ENCODE measurements around the gene MASP1.

DNA sequence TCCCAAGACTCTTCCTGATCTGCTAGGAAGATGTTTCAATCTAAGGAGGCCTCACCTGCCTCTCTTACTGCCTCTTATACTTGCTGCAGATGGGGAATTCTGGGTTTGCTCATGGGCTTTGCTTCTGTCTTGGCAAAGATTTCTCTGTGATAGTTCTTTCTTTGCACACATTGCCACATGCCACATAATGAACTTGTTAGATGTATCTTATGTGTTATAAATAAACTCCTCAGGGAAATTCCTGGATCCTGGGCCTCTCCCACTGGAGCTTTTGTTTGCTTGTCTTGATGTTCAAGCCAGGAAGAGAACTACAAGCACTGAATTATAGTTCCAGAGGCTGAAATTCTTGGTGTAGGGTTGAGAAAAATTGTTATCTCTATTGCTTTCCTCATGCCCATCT is 82.0 kb downstream of the MASP1 start:
- TF ChIP-seq, protein P1, sequence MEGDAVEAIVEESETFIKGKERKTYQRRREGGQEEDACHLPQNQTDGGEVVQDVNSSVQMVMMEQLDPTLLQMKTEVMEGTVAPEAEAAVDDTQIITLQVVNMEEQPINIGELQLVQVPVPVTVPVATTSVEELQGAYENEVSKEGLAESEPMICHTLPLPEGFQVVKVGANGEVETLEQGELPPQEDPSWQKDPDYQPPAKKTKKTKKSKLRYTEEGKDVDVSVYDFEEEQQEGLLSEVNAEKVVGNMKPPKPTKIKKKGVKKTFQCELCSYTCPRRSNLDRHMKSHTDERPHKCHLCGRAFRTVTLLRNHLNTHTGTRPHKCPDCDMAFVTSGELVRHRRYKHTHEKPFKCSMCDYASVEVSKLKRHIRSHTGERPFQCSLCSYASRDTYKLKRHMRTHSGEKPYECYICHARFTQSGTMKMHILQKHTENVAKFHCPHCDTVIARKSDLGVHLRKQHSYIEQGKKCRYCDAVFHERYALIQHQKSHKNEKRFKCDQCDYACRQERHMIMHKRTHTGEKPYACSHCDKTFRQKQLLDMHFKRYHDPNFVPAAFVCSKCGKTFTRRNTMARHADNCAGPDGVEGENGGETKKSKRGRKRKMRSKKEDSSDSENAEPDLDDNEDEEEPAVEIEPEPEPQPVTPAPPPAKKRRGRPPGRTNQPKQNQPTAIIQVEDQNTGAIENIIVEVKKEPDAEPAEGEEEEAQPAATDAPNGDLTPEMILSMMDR (conservative IDR thresholded peaks at IDR 0.05; ENCODE audit: low read depth in 2 of 2): no peak
- TF ChIP-seq POLR2AphosphoS5 (IDR thresholded peaks at IDR 0.05; ENCODE audit: low read depth) (no peak), EZH2phosphoT487 (IDR thresholded peaks at IDR 0.05; ENCODE audit: unreplicated experiment) (no peak), EZH2 (IDR thresholded peaks at IDR 0.05; ENCODE audit: low read depth, unreplicated experiment) (no peak)
- TF ChIP-seq, protein P2, sequence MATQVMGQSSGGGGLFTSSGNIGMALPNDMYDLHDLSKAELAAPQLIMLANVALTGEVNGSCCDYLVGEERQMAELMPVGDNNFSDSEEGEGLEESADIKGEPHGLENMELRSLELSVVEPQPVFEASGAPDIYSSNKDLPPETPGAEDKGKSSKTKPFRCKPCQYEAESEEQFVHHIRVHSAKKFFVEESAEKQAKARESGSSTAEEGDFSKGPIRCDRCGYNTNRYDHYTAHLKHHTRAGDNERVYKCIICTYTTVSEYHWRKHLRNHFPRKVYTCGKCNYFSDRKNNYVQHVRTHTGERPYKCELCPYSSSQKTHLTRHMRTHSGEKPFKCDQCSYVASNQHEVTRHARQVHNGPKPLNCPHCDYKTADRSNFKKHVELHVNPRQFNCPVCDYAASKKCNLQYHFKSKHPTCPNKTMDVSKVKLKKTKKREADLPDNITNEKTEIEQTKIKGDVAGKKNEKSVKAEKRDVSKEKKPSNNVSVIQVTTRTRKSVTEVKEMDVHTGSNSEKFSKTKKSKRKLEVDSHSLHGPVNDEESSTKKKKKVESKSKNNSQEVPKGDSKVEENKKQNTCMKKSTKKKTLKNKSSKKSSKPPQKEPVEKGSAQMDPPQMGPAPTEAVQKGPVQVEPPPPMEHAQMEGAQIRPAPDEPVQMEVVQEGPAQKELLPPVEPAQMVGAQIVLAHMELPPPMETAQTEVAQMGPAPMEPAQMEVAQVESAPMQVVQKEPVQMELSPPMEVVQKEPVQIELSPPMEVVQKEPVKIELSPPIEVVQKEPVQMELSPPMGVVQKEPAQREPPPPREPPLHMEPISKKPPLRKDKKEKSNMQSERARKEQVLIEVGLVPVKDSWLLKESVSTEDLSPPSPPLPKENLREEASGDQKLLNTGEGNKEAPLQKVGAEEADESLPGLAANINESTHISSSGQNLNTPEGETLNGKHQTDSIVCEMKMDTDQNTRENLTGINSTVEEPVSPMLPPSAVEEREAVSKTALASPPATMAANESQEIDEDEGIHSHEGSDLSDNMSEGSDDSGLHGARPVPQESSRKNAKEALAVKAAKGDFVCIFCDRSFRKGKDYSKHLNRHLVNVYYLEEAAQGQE (IDR thresholded peaks at IDR 0.05; ENCODE audit: unreplicated experiment): no peak
